ENCODE results near the gene ENOSF1. TPM values are rescaled to one million over a fixed set of nuclear protein-coding genes. Genes with fewer than 3 reads are reported as not detected.
"Not testable (repeated sequence)": the region's sequence is repeated elsewhere in the genome, so short reads cannot be mapped to it uniquely, and the experiment has no call there.

The ENOSF1 gene
- total RNA-seq, 1 donor = 47.0 TPM

DNA sequence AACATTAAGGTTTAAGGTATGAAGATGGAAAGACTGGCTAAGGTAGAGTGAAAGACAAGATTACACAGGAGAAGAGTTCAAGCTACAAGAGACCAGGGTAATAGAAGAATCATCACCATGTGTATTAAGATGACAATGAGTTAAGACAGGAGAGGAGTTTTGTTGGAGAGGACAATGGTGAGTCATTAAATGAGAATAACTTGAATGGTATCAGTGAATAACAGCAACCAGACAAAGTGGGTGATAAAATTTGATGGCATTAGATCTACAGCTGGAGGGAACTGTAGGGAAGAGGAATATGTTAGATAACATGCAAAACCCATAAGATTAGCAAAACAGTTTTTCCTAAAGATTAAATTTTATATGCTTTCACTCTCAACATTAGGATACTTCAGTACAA is 18.8 kb upstream of the ENOSF1 start:
- Histone ChIP-seq H3K79me2 (ENCODE audit: insufficient read depth, low read length) (no peaks in the 10 kb centered on the region), H3K4me1 (ENCODE audit: insufficient read depth, low read length) (peaks cover 7% of the 10 kb centered on the region), H3K4me3 (ENCODE audit: insufficient read depth, low read length) (no peak overlapping the region), H3K27ac (ENCODE audit: low read depth, low read length) (no peak overlapping the region), H4K20me1 (ENCODE audit: insufficient read depth, low read length) (no peaks in the 10 kb centered on the region), H3K27me3 (ENCODE audit: insufficient read depth, low read length) (no peaks in the 10 kb centered on the region), H2AFZ (ENCODE audit: low read length) (no peak overlapping the region), H3K4me2 (ENCODE audit: insufficient read depth, low read length) (no peak overlapping the region), H3K9me3 (ENCODE audit: low read depth, low read length) (no peaks in the 10 kb centered on the region), H3K36me3 (ENCODE audit: insufficient read depth, low read length) (peaks cover 9% of the 10 kb centered on the region)
- TF ChIP-seq, protein P1, sequence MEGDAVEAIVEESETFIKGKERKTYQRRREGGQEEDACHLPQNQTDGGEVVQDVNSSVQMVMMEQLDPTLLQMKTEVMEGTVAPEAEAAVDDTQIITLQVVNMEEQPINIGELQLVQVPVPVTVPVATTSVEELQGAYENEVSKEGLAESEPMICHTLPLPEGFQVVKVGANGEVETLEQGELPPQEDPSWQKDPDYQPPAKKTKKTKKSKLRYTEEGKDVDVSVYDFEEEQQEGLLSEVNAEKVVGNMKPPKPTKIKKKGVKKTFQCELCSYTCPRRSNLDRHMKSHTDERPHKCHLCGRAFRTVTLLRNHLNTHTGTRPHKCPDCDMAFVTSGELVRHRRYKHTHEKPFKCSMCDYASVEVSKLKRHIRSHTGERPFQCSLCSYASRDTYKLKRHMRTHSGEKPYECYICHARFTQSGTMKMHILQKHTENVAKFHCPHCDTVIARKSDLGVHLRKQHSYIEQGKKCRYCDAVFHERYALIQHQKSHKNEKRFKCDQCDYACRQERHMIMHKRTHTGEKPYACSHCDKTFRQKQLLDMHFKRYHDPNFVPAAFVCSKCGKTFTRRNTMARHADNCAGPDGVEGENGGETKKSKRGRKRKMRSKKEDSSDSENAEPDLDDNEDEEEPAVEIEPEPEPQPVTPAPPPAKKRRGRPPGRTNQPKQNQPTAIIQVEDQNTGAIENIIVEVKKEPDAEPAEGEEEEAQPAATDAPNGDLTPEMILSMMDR (IDR thresholded peaks at IDR 0.05; ENCODE audit: extremely low read depth, low read depth, low read length) = no peak
- DNase-seq (ENCODE audit: insufficient read length, low spot score, missing footprints) = no peak

GRCh38 chr18:730692-731091 is 18.3 kb upstream of the ENOSF1 start:
- no peaks in the 10 kb centered on the region for H3K79me2 ChIP-seq (ENCODE audit: insufficient read depth, low read length)
- no peak overlapping the region for H3K4me2 ChIP-seq (ENCODE audit: insufficient read depth, low read length)
- TF ChIP-seq, protein P1 (IDR thresholded peaks at IDR 0.05; ENCODE audit: extremely low read depth, low read depth, low read length) = no peak
- H2AFZ ChIP-seq (ENCODE audit: low read length) = no peak overlapping the region
- H3K4me1 ChIP-seq (ENCODE audit: insufficient read depth, low read length) = peaks cover 7% of the 10 kb centered on the region
- DNase-seq (ENCODE audit: insufficient read length, low spot score, missing footprints) = no peak
- H3K36me3 ChIP-seq (ENCODE audit: insufficient read depth, low read length) = peaks cover 8% of the 10 kb centered on the region
- H3K27me3 ChIP-seq (ENCODE audit: insufficient read depth, low read length) = no peaks in the 10 kb centered on the region
- no peaks in the 10 kb centered on the region for H3K9me3 ChIP-seq (ENCODE audit: low read depth, low read length)
- no peak overlapping the region for H3K27ac ChIP-seq (ENCODE audit: low read depth, low read length)
- H3K4me3 ChIP-seq (ENCODE audit: insufficient read depth, low read length) = no peak overlapping the region
- no peaks in the 10 kb centered on the region for H4K20me1 ChIP-seq (ENCODE audit: insufficient read depth, low read length)

GRCh38 chr18:730120-730519 is 17.7 kb upstream of the ENOSF1 start:
- not testable (repeated sequence) for H4K20me1 ChIP-seq (ENCODE audit: insufficient read depth, low read length); H3K36me3 ChIP-seq (ENCODE audit: insufficient read depth, low read length); H3K79me2 ChIP-seq (ENCODE audit: insufficient read depth, low read length); H3K27me3 ChIP-seq (ENCODE audit: insufficient read depth, low read length); H3K27ac ChIP-seq (ENCODE audit: low read depth, low read length); H3K9me3 ChIP-seq (ENCODE audit: low read depth, low read length); H3K4me2 ChIP-seq (ENCODE audit: insufficient read depth, low read length); H2AFZ ChIP-seq (ENCODE audit: low read length); H3K4me3 ChIP-seq (ENCODE audit: insufficient read depth, low read length); H3K4me1 ChIP-seq (ENCODE audit: insufficient read depth, low read length)
- DNase-seq (ENCODE audit: insufficient read length, low spot score, missing footprints) = peak; percentile 55
- TF ChIP-seq, protein P1 (IDR thresholded peaks at IDR 0.05; ENCODE audit: extremely low read depth, low read depth, low read length) = peak; percentile 35

DNA sequence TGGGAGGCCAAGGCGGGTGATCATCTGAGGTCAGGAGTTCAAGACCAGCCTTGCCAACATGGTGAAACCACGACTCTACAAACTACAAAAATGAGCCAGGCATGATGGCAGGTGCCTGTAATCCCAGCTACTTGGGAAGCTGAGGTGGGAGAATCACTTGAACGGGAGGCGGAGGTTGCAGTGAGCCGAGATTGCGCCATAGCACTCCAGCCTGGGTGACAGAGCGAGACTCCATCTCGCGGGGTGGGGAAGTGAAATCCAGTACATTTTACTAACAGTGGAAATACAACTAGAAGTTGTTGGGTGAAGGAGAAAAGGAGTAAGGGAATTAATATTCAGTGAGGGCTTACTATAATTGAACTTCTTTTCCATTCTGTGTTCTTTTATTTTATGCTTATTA is 13.2 kb upstream of the ENOSF1 start:
- Histone ChIP-seq H3K4me3 (ENCODE audit: insufficient read depth, low read length) (no peak overlapping the region), H4K20me1 (ENCODE audit: insufficient read depth, low read length) (no peaks in the 10 kb centered on the region), H3K9me3 (ENCODE audit: low read depth, low read length) (no peaks in the 10 kb centered on the region), H2AFZ (ENCODE audit: low read length) (no peak overlapping the region), H3K36me3 (ENCODE audit: insufficient read depth, low read length) (no peaks in the 10 kb centered on the region), H3K79me2 (ENCODE audit: insufficient read depth, low read length) (no peaks in the 10 kb centered on the region), H3K4me1 (ENCODE audit: insufficient read depth, low read length) (peaks cover 2% of the 10 kb centered on the region), H3K4me2 (ENCODE audit: insufficient read depth, low read length) (no peak overlapping the region), H3K27ac (ENCODE audit: low read depth, low read length) (no peak overlapping the region), H3K27me3 (ENCODE audit: insufficient read depth, low read length) (no peaks in the 10 kb centered on the region)
- no peak for DNase-seq (ENCODE audit: insufficient read length, low spot score, missing footprints)
- TF ChIP-seq, protein P1 (IDR thresholded peaks at IDR 0.05; ENCODE audit: extremely low read depth, low read depth, low read length) = no peak

Measured in osteoblast (primary cell).